ENCODE results near the gene UNC45A.

DNA sequence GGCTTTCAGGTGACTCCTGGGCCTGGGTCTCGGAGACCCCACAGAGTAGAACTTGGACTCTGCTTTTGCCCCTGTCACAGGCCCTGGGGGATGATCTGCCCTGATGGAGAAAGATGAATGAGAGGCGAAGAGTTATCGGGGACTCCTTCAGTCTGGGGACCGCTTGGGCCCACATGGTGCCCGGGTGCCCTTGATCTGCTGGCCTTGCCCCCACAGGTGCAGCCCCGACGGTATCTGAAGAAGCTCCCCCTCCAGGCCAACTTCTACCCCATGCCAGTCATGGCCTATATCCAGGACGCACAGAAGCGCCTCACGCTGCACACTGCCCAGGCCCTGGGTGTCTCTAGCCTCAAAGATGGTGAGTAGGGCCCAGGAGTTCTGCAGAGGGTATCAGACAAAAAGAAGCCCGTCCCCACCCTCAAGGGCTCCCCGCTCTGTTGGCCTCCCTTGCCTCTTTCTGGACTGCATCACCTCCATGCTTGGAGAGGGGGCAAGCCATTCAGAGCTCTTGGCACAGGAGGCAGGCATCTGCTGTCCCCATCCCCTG lies 21.6 kb upstream of the UNC45A start:
- TF ChIP-seq, protein P1, sequence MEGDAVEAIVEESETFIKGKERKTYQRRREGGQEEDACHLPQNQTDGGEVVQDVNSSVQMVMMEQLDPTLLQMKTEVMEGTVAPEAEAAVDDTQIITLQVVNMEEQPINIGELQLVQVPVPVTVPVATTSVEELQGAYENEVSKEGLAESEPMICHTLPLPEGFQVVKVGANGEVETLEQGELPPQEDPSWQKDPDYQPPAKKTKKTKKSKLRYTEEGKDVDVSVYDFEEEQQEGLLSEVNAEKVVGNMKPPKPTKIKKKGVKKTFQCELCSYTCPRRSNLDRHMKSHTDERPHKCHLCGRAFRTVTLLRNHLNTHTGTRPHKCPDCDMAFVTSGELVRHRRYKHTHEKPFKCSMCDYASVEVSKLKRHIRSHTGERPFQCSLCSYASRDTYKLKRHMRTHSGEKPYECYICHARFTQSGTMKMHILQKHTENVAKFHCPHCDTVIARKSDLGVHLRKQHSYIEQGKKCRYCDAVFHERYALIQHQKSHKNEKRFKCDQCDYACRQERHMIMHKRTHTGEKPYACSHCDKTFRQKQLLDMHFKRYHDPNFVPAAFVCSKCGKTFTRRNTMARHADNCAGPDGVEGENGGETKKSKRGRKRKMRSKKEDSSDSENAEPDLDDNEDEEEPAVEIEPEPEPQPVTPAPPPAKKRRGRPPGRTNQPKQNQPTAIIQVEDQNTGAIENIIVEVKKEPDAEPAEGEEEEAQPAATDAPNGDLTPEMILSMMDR (IDR thresholded peaks at IDR 0.05; ENCODE audit: poor library complexity), result no peak
- no peak for TF ChIP-seq EZH2phosphoT487 (IDR thresholded peaks at IDR 0.05; ENCODE audit: low read depth, severe bottlenecking, unreplicated experiment)
- TF ChIP-seq EZH2 (IDR thresholded peaks at IDR 0.05; ENCODE audit: borderline replicate concordance), result no peak
